GM18508 (cell line): ENCODE data around the gene SCRN2.

Experiments used
- ATAC-seq: cut with Tn5 transposase; IDR thresholded peaks from one replicate; pipeline ENCODE4 v1.9.1; 2021; ENCODE audit warnings: moderate number of reproducible peaks; ENCODE audit not compliant: insufficient read depth, unreplicated experiment

SCRN2 gene

GRCh38 chr17:47872019-47872650, 31.1 kb upstream of the SCRN2 start:
- no peak for ATAC-seq

- no peak for ATAC-seq
These were observed 30.0 kb upstream of the SCRN2 start for GRCh38 chr17:47871048-47871447.

GRCh38 chr17:47870056-47870455, 29.0 kb upstream of the SCRN2 start:
- no peak for ATAC-seq

- no peak for ATAC-seq
These were observed 28.0 kb upstream of the SCRN2 start for GRCh38 chr17:47869114-47869513.

GRCh38 chr17:47867813-47868533, 26.9 kb upstream of the SCRN2 start:
- ATAC-seq: no peak

GRCh38 chr17:47866941-47867340, 25.9 kb upstream of the SCRN2 start:
- ATAC-seq: no peak

- ATAC-seq: no peak
These were observed 23.7 kb upstream of the SCRN2 start for GRCh38 chr17:47864791-47865216.

GRCh38 chr17:47862621-47863440, 21.8 kb upstream of the SCRN2 start:
- ATAC-seq: no peak

- no peak for ATAC-seq
These were observed 19.3 kb upstream of the SCRN2 start for GRCh38 chr17:47860386-47860785.

GRCh38 chr17:47857551-47858455, 16.7 kb upstream of the SCRN2 start:
- no peak for ATAC-seq

- no peak for ATAC-seq
These were observed 15.8 kb upstream of the SCRN2 start for GRCh38 chr17:47856830-47857229.

GRCh38 chr17:47855737-47856136, 14.7 kb upstream of the SCRN2 start:
- no peak for ATAC-seq

GRCh38 chr17:47853616-47854015, 12.5 kb upstream of the SCRN2 start:
- no peak for ATAC-seq

GRCh38 chr17:47852113-47852949, 11.3 kb upstream of the SCRN2 start:
- ATAC-seq: no peak

GRCh38 chr17:47851764-47852112, 10.7 kb upstream of the SCRN2 start:
- no peak for ATAC-seq

GRCh38 chr17:47850692-47851573, 9.9 kb upstream of the SCRN2 start, which contains the start of gene SP6:
SP6 (minus strand) TSS chr17:47851163; CDS start chr17:47848429, 2,734 bp downstream.
- ATAC-seq: no peak

GRCh38 chr17:47850373-47850691, 9.3 kb upstream of the SCRN2 start:
- ATAC-seq: no peak

GRCh38 chr17:47848198-47848513, 7.1 kb upstream of the SCRN2 start:
- ATAC-seq: no peak
